ENCODE measurements around the gene GFOD2. TPM values are rescaled to one million over a fixed set of nuclear protein-coding genes. Genes with fewer than 3 reads are reported as not detected.

Gene GFOD2
- total and polyA plus RNA-seq, 12 donors = 6.0 to 10.9 (median 8.2) TPM

DNA sequence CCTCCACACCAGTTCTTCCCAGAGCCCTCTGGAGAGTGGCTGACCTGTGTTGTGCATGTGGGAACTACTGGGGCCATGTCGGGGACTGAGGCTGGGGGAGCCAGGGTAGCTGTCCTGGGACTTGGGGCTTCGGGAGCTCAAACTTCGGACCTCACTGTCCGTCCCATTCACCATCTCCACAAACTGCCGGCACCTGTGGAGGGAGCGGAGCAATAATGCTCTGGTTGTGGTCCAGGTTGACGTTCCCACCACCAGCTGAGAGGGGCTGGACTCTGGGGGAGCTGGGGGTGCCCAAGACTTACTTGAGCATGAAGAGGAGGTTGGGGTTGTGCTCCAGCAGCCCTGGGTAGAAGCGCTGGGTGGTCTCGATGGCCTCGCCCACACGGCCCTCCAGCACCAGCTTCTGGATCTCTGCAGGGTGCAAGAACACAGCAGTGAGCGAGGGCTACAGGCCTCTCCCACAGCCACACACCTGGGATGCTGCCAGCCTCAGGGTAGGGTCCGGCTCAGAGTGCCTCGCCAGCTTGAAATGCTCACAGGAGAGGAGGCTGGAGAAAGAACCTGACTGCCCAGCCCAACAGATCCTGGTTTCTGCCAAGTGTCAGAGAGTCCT is 10.6 kb upstream of the GFOD2 start:
- Histone ChIP-seq H3K4me1 (no peaks in the 10 kb centered on the region), H3K27me3 (no peaks in the 10 kb centered on the region), H3K4me3 (no peak overlapping the region), H3K36me3 (peaks cover 0 to 100% (median 60%) of the 10 kb centered on the region in 9 donors), H3K9me3 (no peaks in the 10 kb centered on the region), H3K27ac (no peak overlapping the region)
- DNase-seq (no peak), ATAC-seq (no peak)
- WGBS, 2 donors = 97% methylated on average over 14 of the region's 14 CpGs
- intact Hi-C loops (cut with DNase I) = loop anchor here in 1 of 10 donors (10.0 kb wide), 1 partner anchor 65 kb away; no protein-coding TSS in a partner anchor
- TF ChIP-seq, protein P1, sequence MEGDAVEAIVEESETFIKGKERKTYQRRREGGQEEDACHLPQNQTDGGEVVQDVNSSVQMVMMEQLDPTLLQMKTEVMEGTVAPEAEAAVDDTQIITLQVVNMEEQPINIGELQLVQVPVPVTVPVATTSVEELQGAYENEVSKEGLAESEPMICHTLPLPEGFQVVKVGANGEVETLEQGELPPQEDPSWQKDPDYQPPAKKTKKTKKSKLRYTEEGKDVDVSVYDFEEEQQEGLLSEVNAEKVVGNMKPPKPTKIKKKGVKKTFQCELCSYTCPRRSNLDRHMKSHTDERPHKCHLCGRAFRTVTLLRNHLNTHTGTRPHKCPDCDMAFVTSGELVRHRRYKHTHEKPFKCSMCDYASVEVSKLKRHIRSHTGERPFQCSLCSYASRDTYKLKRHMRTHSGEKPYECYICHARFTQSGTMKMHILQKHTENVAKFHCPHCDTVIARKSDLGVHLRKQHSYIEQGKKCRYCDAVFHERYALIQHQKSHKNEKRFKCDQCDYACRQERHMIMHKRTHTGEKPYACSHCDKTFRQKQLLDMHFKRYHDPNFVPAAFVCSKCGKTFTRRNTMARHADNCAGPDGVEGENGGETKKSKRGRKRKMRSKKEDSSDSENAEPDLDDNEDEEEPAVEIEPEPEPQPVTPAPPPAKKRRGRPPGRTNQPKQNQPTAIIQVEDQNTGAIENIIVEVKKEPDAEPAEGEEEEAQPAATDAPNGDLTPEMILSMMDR (IDR thresholded peaks at IDR 0.05) = no peak

DNA sequence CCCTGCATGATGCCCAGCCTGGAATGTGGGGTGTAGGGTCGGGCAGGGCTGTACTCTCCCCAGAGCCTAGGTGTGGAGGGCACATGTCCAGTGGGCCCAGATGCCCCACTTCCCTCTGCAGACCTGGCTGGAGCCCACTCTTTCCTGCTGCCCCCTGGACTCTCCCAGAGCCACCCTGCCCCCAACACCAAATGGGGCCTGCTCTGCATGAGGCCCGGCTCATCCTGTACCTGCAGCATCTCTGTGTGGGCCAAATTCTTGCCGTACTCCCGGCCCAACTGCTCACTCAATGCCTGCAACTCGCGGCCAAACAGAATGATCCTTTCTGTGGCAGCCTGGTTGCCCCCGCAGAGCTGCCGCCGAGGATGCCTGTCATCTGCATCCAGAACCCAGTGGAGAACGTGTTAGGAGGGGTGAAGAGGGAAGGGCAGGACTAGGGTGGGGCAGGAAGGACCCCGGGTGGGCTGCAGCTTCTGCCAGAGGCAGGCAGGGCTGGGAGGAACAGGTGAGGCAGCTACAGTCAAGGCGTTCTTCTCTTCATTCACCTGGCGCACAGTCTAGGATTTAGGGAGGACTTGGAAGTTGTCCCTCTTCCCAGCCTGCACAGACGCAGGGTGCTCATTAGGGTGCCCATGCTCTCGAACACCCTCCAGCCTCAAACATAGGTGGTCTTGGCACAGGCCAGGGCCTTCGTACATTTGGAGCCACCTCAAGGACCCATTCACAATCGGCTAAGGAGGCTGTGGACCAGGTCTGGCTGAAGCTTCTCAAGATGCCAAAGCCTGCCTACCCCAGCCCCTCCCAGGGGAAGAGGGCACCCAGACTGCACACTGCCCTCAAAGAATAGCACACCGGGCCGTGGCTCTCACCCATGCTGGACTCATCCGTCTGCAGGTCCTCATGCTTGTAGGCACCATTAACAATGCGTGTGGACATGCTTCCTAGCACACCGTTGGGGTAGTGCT is 8.7 kb upstream of the GFOD2 start:
- Histone ChIP-seq H3K27me3 (no peaks in the 10 kb centered on the region), H3K4me1 (no peaks in the 10 kb centered on the region), H3K9me3 (no peaks in the 10 kb centered on the region), H3K4me3 (no peak overlapping the region), H3K36me3 (peaks cover 0 to 100% (median 67%) of the 10 kb centered on the region in 9 donors), H3K27ac (no peak overlapping the region)
- intact Hi-C loops (cut with DNase I) = no loop called here
- TF ChIP-seq, protein P1 (IDR thresholded peaks at IDR 0.05) = no peak
- no peak for DNase-seq
- WGBS, 2 donors = 91 to 94% methylated on average over 22 of the region's 22 CpGs
- peak in 1 of 8 donors; percentile 36 for ATAC-seq

GRCh38 chr16:67726106-67727034 is 7.3 kb upstream of the GFOD2 start:
- Histone ChIP-seq H3K36me3 (peaks cover 0 to 89% (median 62%) of the 10 kb centered on the region in 9 donors), H3K4me1 (no peaks in the 10 kb centered on the region), H3K9me3 (no peaks in the 10 kb centered on the region), H3K27ac (no peak overlapping the region), H3K4me3 (no peak overlapping the region), H3K27me3 (no peaks in the 10 kb centered on the region)
- intact Hi-C loops (cut with DNase I) = no loop called here
- TF ChIP-seq, protein P1 (IDR thresholded peaks at IDR 0.05) = no peak
- peak in 1 of 8 donors; percentile 15 for ATAC-seq
- WGBS, 2 donors = 90 to 95% methylated on average over 8 of the region's 8 CpGs
- no peak for DNase-seq

Data from heart right ventricle (tissue), 16 donors.